HEK293 (cell line): ENCODE results near the gene CYCS.
A peak's percentile ranks its signal among the peaks of the same experiment; 100 is the strongest.

ENCODE experiments used
- CTCF ChIA-PET: fragments of 350-600 bp; formaldehyde crosslinking; extraction: SDS; loops from one replicate; lab custom pipeline; 2021; ENCODE audit warnings: antibody characterized with exemption; lab: Yijun Ruan, JAX
- POLR2A ChIA-PET: fragments of 300-600 bp; formaldehyde crosslinking; extraction: SDS; loops from one replicate; lab custom pipeline; 2020; ENCODE audit warnings: antibody characterized with exemption, inconsistent platforms; lab: Yijun Ruan, JAX
- H3K27ac ChIP-seq: fragments of 200-500 bp; sonication (Bioruptor generic); 2 replicates; pipeline ENCODE4 v1.5.1; 2014; ENCODE audit warnings: low read depth, low read length, control low read depth, inconsistent platforms; ENCODE audit errors: extremely low read depth
- H3K36me3 ChIP-seq, 2 experiments: fragments of 200-500 bp in 1 of 2; sonication (Bioruptor generic) in 1 of 2; 1 replicate in 1 of 2; 2 replicates in 1 of 2; pipeline ENCODE4 v1.5.1; 2014 to 2017; ENCODE audit warnings: inconsistent platforms in 2 of 2, low read length in 2 of 2; ENCODE audit not compliant: control insufficient read depth in 2 of 2, insufficient read depth in 1 of 2
- H3K4me1 ChIP-seq: fragments of 200-500 bp; sonication (Bioruptor generic); 2 replicates; pipeline ENCODE4 v1.5.1; 2014; ENCODE audit warnings: mild to moderate bottlenecking, low read length, inconsistent platforms; ENCODE audit not compliant: control insufficient read depth, insufficient read depth
- H3K4me3 ChIP-seq: 2 replicates; pipeline ENCODE4 v1.5.1; 2011; ENCODE audit warnings: low read depth, mild to moderate bottlenecking, control low read depth, low read length, moderate library complexity
- H3K9me3 ChIP-seq: fragments of 200-500 bp; sonication (Bioruptor generic); 2 replicates; pipeline ENCODE4 v1.5.1; 2014; ENCODE audit warnings: low read depth, low read length, inconsistent platforms; ENCODE audit not compliant: control insufficient read depth, insufficient read depth
- ATF2 ChIP-seq: fragments of 450-650 bp; formaldehyde crosslinking; IDR thresholded peaks from 2 replicates; pipeline ENCODE4 v1.5.1; 2016; ENCODE audit warnings: missing biosample characterization, missing genetic modification characterization, low read depth
- CTCF ChIP-seq: fragments of 450-650 bp; formaldehyde crosslinking; IDR thresholded peaks from 2 replicates; pipeline ENCODE4 v1.5.1; 2016; ENCODE audit warnings: missing biosample characterization, missing genetic modification characterization
- SCRT2 ChIP-seq: fragments of 450-650 bp; formaldehyde crosslinking; IDR thresholded peaks from 2 replicates; pipeline ENCODE4 v1.5.1; 2016; ENCODE audit warnings: missing biosample characterization, missing genetic modification characterization
- ZNF133 ChIP-seq: fragments of 450-650 bp; formaldehyde crosslinking; IDR thresholded peaks from 2 replicates; pipeline ENCODE4 v1.5.1; 2016; ENCODE audit warnings: missing biosample characterization, missing genetic modification characterization
- ZNF155 ChIP-seq: fragments of 450-650 bp; formaldehyde crosslinking; IDR thresholded peaks from 2 replicates; pipeline ENCODE4 v1.5.1; 2016; ENCODE audit warnings: missing biosample characterization, missing genetic modification characterization
- ZNF16 ChIP-seq: fragments of 450-650 bp; formaldehyde crosslinking; IDR thresholded peaks from 2 replicates; pipeline ENCODE4 v1.5.1; 2016; ENCODE audit warnings: low read depth, missing biosample characterization, missing genetic modification characterization
- ZNF214 ChIP-seq: fragments of 450-650 bp; formaldehyde crosslinking; IDR thresholded peaks from 2 replicates; pipeline ENCODE4 v1.5.1; 2017; ENCODE audit warnings: missing biosample characterization, mild to moderate bottlenecking, missing genetic modification characterization, borderline replicate concordance
- ZNF223 ChIP-seq: fragments of 450-650 bp; formaldehyde crosslinking; IDR thresholded peaks from 2 replicates; pipeline ENCODE4 v1.5.1; 2016; ENCODE audit warnings: missing biosample characterization, missing genetic modification characterization
- ZNF335 ChIP-seq: fragments of 450-650 bp; formaldehyde crosslinking; conservative IDR thresholded peaks from 2 replicates; pipeline ENCODE4 v1.5.1; 2016; ENCODE audit warnings: missing biosample characterization, missing genetic modification characterization
- ZNF391 ChIP-seq: fragments of 450-650 bp; formaldehyde crosslinking; IDR thresholded peaks from 2 replicates; pipeline ENCODE4 v1.5.1; 2016; ENCODE audit warnings: low read depth, missing biosample characterization, missing genetic modification characterization, borderline replicate concordance
- ZNF423 ChIP-seq: fragments of 450-650 bp; formaldehyde crosslinking; IDR thresholded peaks from 2 replicates; pipeline ENCODE4 v1.5.1; 2016; ENCODE audit warnings: missing biosample characterization, missing genetic modification characterization
- ZNF449 ChIP-seq: fragments of 450-650 bp; formaldehyde crosslinking; IDR thresholded peaks from 2 replicates; pipeline ENCODE4 v1.5.1; 2017; ENCODE audit warnings: missing biosample characterization, mild to moderate bottlenecking, missing genetic modification characterization, moderate library complexity
- ZNF510 ChIP-seq: fragments of 450-650 bp; formaldehyde crosslinking; IDR thresholded peaks from 2 replicates; pipeline ENCODE4 v1.5.1; 2018; ENCODE audit warnings: mild to moderate bottlenecking, missing genetic modification characterization, missing biosample characterization; ENCODE audit not compliant: insufficient replicate concordance
- ZNF600 ChIP-seq: fragments of 450-650 bp; formaldehyde crosslinking; IDR thresholded peaks from 2 replicates; pipeline ENCODE4 v1.5.1; 2016; ENCODE audit warnings: missing biosample characterization, missing genetic modification characterization
- ZNF654 ChIP-seq: fragments of 450-650 bp; formaldehyde crosslinking; IDR thresholded peaks from 2 replicates; pipeline ENCODE4 v1.5.1; 2016; ENCODE audit warnings: low read depth, missing biosample characterization, missing genetic modification characterization
- ZNF792 ChIP-seq: fragments of 450-650 bp; formaldehyde crosslinking; IDR thresholded peaks from 2 replicates; pipeline ENCODE4 v1.5.1; 2016; ENCODE audit warnings: missing biosample characterization, missing genetic modification characterization
- ZNF843 ChIP-seq: fragments of 450-650 bp; formaldehyde crosslinking; IDR thresholded peaks from 2 replicates; pipeline ENCODE4 v1.5.1; 2016; ENCODE audit warnings: missing biosample characterization, missing genetic modification characterization
- TF ChIP-seq, protein P1 (sequence below): fragments of 450-650 bp; formaldehyde crosslinking; IDR thresholded peaks from 2 replicates; pipeline ENCODE4 v1.5.1; 2016; ENCODE audit warnings: missing biosample characterization, missing genetic modification characterization
- TF ChIP-seq, protein P2 (sequence below): fragments of 450-650 bp; formaldehyde crosslinking; conservative IDR thresholded peaks from 2 replicates; pipeline ENCODE4 v1.5.1; 2016; ENCODE audit warnings: low read depth, missing biosample characterization, missing genetic modification characterization
- TF ChIP-seq, protein P3 (sequence below): fragments of 450-650 bp; formaldehyde crosslinking; conservative IDR thresholded peaks from 2 replicates; pipeline ENCODE4 v1.5.1; 2016; ENCODE audit warnings: low read depth, missing biosample characterization, missing genetic modification characterization

The CYCS gene

DNA sequence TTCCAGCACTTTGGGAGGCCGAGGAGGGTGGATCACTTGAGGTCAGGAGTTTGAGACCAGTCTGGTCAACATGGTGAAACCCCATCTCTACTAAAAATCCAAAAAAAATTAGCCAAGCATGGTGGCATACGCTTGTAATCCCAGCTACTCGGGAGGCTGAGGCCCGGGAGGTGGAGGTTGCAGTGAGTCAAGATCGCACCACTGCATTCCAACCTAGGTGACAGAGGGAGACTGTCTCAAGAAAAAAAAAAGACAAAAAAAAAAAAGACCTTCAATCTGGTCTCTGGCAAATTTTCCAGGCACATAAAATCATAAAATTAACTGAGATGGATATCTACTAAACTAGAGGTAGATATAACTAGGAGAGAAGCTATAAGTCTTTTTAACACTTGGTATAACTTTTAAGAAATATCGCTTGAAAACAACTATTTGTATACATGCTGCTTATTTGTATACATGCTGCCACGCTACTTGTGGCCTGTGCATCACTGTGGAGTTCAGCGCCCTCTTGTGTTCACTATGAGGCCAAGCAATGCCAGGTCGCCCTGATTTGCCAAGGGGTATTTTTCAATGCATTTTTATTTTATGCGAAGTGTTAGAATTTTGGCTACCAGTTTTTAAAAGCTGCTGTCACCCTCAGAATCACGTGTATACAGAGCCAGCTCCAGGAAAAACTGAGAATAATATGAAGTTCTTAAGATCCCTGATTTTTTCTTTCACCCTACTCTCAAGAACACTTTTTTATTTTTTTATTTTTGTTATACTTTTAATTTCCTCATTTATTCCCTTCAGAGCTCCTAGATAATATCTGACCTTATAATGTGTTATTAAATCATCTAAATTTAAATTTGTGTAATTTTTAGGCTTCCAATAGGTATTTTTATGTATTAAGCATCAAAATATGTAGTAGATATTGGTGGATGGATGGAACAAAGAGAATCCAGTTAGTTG lies 26.7 kb downstream of the CYCS start:
- ChIA-PET POLR2A (interaction anchor here (1.0 kb wide), 1 partner anchor 27 kb away, joined by 3 read pairs; the partner anchor contains the start of gene CYCS), CTCF (interaction anchor here (0.6 to 5.5 kb wide), 95 partner anchors 8 to 1846 kb away, joined by 3 to 71 read pairs (median 4); partner anchors contain the start of genes CYCS and OSBPL3)
- TF ChIP-seq ZNF510 (tag by site-specific recombination) (no peak), ZNF133 (tag by site-specific recombination) (no peak), SCRT2 (tag by site-specific recombination) (peak; percentile 55; the same call in 1 of the 2 replicates), ZNF223 (tag by site-specific recombination) (no peak), ZNF792 (no peak), ZNF155 (tag by site-specific recombination) (no peak), ZNF423 (tag by site-specific recombination) (no peak), ZNF391 (tag by site-specific recombination) (no peak), CTCF (tag by site-specific recombination) (peak; percentile 63), ZNF16 (tag by site-specific recombination) (no peak), ZNF214 (tag by site-specific recombination) (no peak), ATF2 (tag by site-specific recombination) (no peak), ZNF654 (tag by site-specific recombination) (peak; percentile 76), ZNF600 (no peak), ZNF335 (tag by site-specific recombination) (no peak), ZNF843 (tag by site-specific recombination) (no peak), ZNF449 (no peak)
- TF ChIP-seq, protein P1, sequence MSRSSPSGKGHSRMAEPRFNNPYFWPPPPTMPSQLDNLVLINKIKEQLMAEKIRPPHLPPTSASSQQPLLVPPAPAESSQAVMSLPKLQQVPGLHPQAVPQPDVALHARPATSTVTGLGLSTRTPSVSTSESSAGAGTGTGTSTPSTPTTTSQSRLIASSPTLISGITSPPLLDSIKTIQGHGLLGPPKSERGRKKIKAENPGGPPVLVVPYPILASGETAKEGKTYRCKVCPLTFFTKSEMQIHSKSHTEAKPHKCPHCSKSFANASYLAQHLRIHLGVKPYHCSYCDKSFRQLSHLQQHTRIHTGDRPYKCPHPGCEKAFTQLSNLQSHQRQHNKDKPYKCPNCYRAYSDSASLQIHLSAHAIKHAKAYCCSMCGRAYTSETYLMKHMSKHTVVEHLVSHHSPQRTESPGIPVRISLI: peak; percentile 45; the same call in 1 of the 2 replicates
- TF ChIP-seq, protein P2, sequence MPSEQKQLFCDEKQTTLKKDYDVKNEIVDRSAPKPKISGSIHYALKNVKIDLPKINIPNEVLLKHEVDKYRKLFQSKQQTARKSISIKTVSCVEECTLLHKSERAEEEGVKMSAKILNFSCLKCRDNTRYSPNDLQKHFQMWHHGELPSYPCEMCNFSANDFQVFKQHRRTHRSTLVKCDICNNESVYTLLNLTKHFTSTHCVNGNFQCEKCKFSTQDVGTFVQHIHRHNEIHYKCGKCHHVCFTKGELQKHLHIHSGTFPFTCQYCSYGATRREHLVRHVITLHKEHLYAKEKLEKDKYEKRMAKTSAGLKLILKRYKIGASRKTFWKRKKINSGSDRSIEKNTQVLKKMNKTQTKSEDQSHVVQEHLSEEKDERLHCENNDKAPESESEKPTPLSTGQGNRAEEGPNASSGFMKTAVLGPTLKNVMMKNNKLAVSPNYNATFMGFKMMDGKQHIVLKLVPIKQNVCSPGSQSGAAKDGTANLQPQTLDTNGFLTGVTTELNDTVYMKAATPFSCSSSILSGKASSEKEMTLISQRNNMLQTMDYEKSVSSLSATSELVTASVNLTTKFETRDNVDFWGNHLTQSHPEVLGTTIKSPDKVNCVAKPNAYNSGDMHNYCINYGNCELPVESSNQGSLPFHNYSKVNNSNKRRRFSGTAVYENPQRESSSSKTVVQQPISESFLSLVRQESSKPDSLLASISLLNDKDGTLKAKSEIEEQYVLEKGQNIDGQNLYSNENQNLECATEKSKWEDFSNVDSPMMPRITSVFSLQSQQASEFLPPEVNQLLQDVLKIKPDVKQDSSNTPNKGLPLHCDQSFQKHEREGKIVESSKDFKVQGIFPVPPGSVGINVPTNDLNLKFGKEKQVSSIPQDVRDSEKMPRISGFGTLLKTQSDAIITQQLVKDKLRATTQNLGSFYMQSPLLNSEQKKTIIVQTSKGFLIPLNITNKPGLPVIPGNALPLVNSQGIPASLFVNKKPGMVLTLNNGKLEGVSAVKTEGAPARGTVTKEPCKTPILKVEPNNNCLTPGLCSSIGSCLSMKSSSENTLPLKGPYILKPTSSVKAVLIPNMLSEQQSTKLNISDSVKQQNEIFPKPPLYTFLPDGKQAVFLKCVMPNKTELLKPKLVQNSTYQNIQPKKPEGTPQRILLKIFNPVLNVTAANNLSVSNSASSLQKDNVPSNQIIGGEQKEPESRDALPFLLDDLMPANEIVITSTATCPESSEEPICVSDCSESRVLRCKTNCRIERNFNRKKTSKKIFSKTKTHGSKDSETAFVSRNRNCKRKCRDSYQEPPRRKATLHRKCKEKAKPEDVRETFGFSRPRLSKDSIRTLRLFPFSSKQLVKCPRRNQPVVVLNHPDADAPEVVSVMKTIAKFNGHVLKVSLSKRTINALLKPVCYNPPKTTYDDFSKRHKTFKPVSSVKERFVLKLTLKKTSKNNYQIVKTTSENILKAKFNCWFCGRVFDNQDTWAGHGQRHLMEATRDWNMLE (tag by site-specific recombination): no peak
- TF ChIP-seq, protein P3, sequence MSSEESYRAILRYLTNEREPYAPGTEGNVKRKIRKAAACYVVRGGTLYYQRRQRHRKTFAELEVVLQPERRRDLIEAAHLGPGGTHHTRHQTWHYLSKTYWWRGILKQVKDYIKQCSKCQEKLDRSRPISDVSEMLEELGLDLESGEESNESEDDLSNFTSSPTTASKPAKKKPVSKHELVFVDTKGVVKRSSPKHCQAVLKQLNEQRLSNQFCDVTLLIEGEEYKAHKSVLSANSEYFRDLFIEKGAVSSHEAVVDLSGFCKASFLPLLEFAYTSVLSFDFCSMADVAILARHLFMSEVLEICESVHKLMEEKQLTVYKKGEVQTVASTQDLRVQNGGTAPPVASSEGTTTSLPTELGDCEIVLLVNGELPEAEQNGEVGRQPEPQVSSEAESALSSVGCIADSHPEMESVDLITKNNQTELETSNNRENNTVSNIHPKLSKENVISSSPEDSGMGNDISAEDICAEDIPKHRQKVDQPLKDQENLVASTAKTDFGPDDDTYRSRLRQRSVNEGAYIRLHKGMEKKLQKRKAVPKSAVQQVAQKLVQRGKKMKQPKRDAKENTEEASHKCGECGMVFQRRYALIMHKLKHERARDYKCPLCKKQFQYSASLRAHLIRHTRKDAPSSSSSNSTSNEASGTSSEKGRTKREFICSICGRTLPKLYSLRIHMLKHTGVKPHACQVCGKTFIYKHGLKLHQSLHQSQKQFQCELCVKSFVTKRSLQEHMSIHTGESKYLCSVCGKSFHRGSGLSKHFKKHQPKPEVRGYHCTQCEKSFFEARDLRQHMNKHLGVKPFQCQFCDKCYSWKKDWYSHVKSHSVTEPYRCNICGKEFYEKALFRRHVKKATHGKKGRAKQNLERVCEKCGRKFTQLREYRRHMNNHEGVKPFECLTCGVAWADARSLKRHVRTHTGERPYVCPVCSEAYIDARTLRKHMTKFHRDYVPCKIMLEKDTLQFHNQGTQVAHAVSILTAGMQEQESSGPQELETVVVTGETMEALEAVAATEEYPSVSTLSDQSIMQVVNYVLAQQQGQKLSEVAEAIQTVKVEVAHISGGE (tag by site-specific recombination): no peak

More for the DNA sequence above, 26.7 kb downstream of the CYCS start:
- H3K4me1 ChIP-seq: no peaks in the 10 kb centered on the region
- no peaks in the 10 kb centered on the region for H3K9me3 ChIP-seq
- H3K36me3 ChIP-seq: no peaks in the 10 kb centered on the region
- no peak overlapping the region for H3K27ac ChIP-seq
- no peak overlapping the region for H3K4me3 ChIP-seq
